ENCODE results near the gene SHC2. TPM values are rescaled to one million over a fixed set of nuclear protein-coding genes. Genes with fewer than 3 reads are reported as not detected.

Gene SHC2
- total RNA-seq, 4 donors from 2014 or later, result 31.5 to 72.8 (median 48.8) TPM

GRCh38 chr19:419721-420515 lies 40.9 kb downstream of the SHC2 start:
- Histone ChIP-seq H3K4me1 (no peaks in the 10 kb centered on the region), H3K36me3 (no peaks in the 10 kb centered on the region), H3K27me3 (no peaks in the 10 kb centered on the region), H3K4me3 (replicated peaks in 1 of 3) (no peak overlapping the region), H3K27ac (no peak overlapping the region), H3K9me3 (no peaks in the 10 kb centered on the region)
- 74 to 86% methylated on average over 28 to 31 of the region's 31 CpGs for WGBS, 2 donors
- TF ChIP-seq, protein P1, sequence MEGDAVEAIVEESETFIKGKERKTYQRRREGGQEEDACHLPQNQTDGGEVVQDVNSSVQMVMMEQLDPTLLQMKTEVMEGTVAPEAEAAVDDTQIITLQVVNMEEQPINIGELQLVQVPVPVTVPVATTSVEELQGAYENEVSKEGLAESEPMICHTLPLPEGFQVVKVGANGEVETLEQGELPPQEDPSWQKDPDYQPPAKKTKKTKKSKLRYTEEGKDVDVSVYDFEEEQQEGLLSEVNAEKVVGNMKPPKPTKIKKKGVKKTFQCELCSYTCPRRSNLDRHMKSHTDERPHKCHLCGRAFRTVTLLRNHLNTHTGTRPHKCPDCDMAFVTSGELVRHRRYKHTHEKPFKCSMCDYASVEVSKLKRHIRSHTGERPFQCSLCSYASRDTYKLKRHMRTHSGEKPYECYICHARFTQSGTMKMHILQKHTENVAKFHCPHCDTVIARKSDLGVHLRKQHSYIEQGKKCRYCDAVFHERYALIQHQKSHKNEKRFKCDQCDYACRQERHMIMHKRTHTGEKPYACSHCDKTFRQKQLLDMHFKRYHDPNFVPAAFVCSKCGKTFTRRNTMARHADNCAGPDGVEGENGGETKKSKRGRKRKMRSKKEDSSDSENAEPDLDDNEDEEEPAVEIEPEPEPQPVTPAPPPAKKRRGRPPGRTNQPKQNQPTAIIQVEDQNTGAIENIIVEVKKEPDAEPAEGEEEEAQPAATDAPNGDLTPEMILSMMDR (IDR thresholded peaks at IDR 0.05), result no peak
- TF ChIP-seq POLR2A (IDR thresholded peaks at IDR 0.05), result no peak
- no peak for DNase-seq
- intact Hi-C loops (cut with DNase I), result no loop called here

DNA sequence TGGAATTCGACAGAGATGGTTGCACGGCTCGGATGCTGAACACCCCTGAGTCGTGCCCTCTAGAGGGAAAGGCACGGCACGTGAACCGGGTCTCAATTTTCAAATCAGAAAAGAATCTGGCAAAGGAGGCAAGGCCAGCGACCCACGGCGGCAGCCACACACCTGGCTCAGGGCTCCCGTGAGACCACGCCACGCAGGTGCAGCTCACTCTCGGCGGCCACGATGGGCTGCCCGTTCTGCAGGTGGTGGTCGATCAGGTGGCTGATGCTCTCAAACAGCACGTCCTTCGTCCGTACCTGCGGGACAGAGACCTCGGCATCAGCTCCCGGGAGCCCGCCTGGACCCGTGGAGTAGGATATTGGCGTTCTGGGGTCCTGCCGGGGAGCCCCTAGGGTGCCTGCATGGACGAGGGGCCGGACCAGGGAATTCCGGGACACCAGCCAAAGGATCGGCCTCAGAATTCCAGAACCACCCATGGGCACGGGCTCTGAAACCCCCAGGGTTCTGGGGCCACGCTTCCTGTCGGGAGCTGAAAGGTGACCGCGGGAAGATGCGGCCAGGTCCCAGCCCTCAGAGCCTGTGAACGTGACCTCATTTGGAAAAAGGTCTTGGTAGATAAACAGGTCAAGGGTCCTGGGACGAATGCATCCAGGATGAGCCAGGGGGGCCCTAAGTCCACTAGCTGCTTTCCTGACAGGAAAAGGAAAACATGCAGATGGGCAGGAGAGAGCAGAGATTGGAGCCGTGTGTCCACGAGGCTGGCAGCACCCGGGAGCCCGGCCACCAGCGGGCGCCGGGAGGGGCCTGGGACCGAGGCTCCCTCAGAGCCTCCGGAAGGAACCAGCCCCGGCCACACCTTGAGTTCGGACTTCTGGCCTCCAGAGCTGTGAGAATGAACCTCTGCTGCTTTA lies 41.8 kb downstream of the SHC2 start:
- H3K4me1 ChIP-seq, result no peaks in the 10 kb centered on the region
- intact Hi-C loops (cut with DNase I), result no loop called here
- no peak for TF ChIP-seq POLR2A (IDR thresholded peaks at IDR 0.05)
- TF ChIP-seq, protein P1 (IDR thresholded peaks at IDR 0.05), result no peak
- H3K4me3 ChIP-seq (replicated peaks in 1 of 3), result no peak overlapping the region
- no peaks in the 10 kb centered on the region for H3K9me3 ChIP-seq
- no peaks in the 10 kb centered on the region for H3K27me3 ChIP-seq
- H3K27ac ChIP-seq, result no peak overlapping the region
- no peaks in the 10 kb centered on the region for H3K36me3 ChIP-seq
- WGBS, 2 donors, result 75 to 82% methylated on average over 36 to 47 of the region's 51 CpGs
- peak in 1 of 2 donors; percentile 3 for DNase-seq

GRCh38 chr19:416416-416815 lies 44.4 kb downstream of the SHC2 start:
- H3K27me3 ChIP-seq, result no peaks in the 10 kb centered on the region
- no peaks in the 10 kb centered on the region for H3K4me1 ChIP-seq
- no peak for TF ChIP-seq POLR2A (IDR thresholded peaks at IDR 0.05)
- TF ChIP-seq, protein P1 (IDR thresholded peaks at IDR 0.05), result no peak
- H3K27ac ChIP-seq, result no peak overlapping the region
- intact Hi-C loops (cut with DNase I), result no loop called here
- no peaks in the 10 kb centered on the region for H3K36me3 ChIP-seq
- 91 to 94% methylated on average over 9 to 13 of the region's 14 CpGs for WGBS, 2 donors
- no peak for DNase-seq
- H3K4me3 ChIP-seq (replicated peaks in 1 of 3), result no peak overlapping the region
- H3K9me3 ChIP-seq, result no peaks in the 10 kb centered on the region

DNA sequence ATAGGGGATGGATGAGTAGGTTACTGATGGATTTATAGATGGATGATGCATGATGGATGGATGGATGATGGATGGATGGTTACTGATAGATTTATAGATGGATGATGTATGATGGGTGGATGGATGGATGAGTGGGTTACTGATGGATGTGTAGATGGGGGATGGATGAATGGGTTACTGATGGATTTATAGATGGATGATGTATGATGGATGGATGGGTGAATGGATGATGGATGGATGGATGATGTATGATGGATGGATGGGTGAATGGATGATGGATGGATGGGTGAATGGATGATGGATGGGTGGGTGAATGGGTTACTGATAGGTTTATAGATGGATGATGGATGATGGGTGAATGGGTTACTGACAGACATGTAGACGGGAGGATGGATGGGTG lies 45.5 kb downstream of the SHC2 start:
- TF ChIP-seq, protein P1 (IDR thresholded peaks at IDR 0.05), result no peak
- TF ChIP-seq POLR2A (IDR thresholded peaks at IDR 0.05), result no peak
- Histone ChIP-seq H3K27me3 (no peaks in the 10 kb centered on the region), H3K4me1 (no peaks in the 10 kb centered on the region), H3K36me3 (no peaks in the 10 kb centered on the region), H3K9me3 (no peaks in the 10 kb centered on the region), H3K4me3 (replicated peaks in 1 of 3) (no peak overlapping the region), H3K27ac (no peak overlapping the region)
- intact Hi-C loops (cut with DNase I), result no loop called here
- 93 to 95% methylated on average over 1 of the region's 1 CpG for WGBS, 2 donors
- DNase-seq, result no peak

Measured in thyroid gland (tissue), 4 donors.